Measurements from ENCODE around the gene APRT.
A peak's percentile ranks its signal among the peaks of the same experiment; 100 is the strongest.

APRT gene

DNA sequence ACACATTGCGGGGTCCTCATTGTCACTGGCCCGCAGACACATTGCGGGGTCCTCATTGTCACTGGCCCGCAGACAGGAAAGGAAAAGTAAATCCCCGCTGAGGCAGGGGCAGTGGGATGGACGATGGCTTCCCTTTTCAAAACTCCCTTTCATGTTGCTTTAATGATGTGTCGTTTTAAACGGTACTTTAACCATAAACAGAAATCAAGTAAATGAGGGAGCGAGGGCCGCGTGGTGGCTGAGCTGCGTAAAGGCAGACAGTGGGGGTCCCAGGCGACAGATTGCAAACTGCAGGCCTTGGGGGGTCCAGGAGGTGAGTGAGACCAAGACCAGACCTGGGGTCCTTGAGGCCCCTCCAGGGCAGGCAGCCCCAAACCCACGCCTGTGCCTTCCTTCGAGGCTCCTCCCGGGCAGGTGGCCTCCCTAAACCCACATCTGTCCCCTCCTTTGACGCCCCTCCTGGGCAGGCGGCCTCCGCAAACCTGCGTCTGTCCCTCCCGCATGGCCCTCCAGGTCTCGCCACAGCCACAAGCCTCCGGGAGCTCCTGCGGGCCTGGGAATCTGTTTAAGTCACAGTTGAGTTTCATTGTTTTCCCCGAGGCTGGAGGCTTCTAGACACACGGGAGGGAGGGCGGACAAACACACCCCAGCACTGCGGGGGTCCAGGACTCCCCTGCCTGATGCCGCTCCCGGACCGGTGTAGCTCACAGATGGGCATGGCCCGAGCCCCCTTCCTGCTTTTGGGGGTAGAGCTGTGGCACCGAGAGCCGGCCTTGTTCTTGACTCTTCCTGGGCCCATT is 34.1 kb downstream of the APRT start:
- no peak for TF ChIP-seq ZBTB7A (IDR thresholded peaks at IDR 0.05; ENCODE audit: low read depth)
- no peak for TF ChIP-seq TEAD4 (IDR thresholded peaks at IDR 0.05)
- TF ChIP-seq EP300 (IDR thresholded peaks at IDR 0.05; ENCODE audit: borderline replicate concordance) = no peak
- no peak for TF ChIP-seq YY1 (IDR thresholded peaks at IDR 0.05; ENCODE audit: low read depth)

DNA sequence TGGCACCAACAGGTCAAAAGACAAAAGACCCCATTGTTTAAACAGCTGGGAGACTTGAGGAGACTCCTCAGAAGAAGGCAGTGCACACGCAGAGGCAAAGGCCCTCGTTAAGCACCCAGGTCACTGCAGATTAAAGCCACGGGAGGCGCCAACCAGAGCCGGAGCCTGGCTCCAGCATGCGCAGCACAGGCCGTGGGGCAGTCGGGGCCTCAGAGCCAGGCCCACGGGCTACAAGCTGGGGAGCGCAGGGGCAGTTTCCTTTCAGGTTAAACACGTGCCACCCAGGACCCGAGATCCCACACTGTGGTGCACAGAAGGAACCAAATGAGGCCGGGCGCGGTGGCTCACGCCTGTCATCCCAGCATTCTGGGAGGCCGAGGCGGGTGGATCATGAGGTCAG is 35.9 kb downstream of the APRT start:
- TF ChIP-seq EP300 (IDR thresholded peaks at IDR 0.05; ENCODE audit: borderline replicate concordance) = no peak
- no peak for TF ChIP-seq CREB1 (IDR thresholded peaks at IDR 0.05; ENCODE audit: low read depth)
- no peak for TF ChIP-seq TCF12 (IDR thresholded peaks at IDR 0.05; ENCODE audit: low read depth)

DNA sequence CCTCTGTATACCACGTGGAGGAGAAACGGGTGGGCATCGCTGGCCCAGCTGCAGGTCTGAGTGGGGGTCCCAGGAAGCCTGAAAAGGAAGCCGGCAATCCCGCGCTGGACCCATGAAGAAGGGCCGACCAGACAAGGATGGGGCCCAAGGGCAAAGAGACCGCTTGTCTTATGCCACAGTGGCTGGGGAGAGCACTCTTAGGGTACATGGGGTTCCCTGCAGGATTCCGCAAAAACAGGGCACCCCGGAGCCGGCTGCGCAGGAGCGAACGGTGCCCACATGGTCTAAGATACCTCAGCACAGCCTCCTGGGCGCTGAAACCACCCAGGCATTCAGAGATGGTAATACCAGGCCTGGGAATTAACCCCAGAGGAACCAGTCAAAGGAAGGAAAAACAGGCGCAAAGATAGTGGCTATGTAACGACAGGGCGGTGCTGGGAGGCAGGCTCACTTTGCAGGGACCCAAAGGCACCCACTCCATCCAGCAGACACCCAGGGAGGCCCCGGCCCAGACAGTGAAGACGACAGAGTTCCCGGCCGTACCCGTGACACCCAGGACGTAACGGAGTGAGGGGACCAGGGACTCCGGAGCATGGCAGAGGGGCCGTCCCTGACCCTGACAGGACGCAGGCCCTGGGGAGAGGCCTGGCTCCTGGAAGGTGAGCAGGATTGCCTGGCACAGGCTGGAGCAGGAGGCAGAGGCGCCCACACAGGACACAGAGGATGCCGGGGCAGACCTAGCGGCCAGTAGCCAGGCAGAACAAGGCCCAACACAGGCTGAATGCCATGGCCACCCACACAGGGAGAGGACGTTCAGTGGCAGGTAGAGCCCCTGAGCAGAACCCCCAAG is 37.0 kb downstream of the APRT start:
- TF ChIP-seq FOXM1 (IDR thresholded peaks at IDR 0.05; ENCODE audit: borderline replicate concordance, low read depth) = no peak
- TF ChIP-seq YY1 (IDR thresholded peaks at IDR 0.05; ENCODE audit: low read depth) = no peak
- TF ChIP-seq CREB1 (IDR thresholded peaks at IDR 0.05; ENCODE audit: low read depth) = no peak
- TF ChIP-seq EGR1 (IDR thresholded peaks at IDR 0.05) = no peak
- TF ChIP-seq TEAD4 (IDR thresholded peaks at IDR 0.05) = no peak
- TF ChIP-seq CEBPB (IDR thresholded peaks at IDR 0.05) = no peak
- no peak for TF ChIP-seq NFIC (IDR thresholded peaks at IDR 0.05)
- TF ChIP-seq EP300 (IDR thresholded peaks at IDR 0.05; ENCODE audit: borderline replicate concordance) = no peak
- TF ChIP-seq, protein P1, sequence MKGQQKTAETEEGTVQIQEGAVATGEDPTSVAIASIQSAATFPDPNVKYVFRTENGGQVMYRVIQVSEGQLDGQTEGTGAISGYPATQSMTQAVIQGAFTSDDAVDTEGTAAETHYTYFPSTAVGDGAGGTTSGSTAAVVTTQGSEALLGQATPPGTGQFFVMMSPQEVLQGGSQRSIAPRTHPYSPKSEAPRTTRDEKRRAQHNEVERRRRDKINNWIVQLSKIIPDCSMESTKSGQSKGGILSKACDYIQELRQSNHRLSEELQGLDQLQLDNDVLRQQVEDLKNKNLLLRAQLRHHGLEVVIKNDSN (IDR thresholded peaks at IDR 0.05) = no peak

DNA sequence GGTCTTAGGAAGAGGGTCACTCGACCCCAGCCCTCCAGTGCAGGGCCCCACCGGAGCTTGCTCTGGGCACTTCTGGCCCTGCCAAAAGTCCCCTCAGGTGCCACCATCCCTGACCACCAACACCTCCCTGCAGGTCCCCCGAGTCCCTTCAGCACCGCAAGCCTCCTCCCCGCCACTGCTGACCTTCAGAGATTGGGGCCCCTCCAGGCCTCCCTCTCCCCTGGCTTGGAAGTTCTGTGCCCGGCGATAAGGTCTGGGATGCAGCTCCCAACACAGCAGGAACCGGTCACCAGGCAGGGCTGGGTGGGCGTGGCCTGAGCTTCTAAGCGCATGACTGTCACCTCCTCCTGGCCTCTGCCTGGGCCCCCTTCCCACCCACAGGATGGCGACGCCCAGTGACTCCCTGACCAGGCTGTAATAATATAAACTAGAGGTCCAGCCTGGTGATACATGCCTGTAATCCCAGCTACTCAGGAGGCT is 37.9 kb downstream of the APRT start:
- TF ChIP-seq, protein P2, sequence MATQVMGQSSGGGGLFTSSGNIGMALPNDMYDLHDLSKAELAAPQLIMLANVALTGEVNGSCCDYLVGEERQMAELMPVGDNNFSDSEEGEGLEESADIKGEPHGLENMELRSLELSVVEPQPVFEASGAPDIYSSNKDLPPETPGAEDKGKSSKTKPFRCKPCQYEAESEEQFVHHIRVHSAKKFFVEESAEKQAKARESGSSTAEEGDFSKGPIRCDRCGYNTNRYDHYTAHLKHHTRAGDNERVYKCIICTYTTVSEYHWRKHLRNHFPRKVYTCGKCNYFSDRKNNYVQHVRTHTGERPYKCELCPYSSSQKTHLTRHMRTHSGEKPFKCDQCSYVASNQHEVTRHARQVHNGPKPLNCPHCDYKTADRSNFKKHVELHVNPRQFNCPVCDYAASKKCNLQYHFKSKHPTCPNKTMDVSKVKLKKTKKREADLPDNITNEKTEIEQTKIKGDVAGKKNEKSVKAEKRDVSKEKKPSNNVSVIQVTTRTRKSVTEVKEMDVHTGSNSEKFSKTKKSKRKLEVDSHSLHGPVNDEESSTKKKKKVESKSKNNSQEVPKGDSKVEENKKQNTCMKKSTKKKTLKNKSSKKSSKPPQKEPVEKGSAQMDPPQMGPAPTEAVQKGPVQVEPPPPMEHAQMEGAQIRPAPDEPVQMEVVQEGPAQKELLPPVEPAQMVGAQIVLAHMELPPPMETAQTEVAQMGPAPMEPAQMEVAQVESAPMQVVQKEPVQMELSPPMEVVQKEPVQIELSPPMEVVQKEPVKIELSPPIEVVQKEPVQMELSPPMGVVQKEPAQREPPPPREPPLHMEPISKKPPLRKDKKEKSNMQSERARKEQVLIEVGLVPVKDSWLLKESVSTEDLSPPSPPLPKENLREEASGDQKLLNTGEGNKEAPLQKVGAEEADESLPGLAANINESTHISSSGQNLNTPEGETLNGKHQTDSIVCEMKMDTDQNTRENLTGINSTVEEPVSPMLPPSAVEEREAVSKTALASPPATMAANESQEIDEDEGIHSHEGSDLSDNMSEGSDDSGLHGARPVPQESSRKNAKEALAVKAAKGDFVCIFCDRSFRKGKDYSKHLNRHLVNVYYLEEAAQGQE (IDR thresholded peaks at IDR 0.05; ENCODE audit: low read depth) = no peak
- no peak for TF ChIP-seq CREB1 (IDR thresholded peaks at IDR 0.05; ENCODE audit: low read depth)
- no peak for TF ChIP-seq EGR1 (IDR thresholded peaks at IDR 0.05)
- TF ChIP-seq, protein P1 (IDR thresholded peaks at IDR 0.05) = no peak
- no peak for TF ChIP-seq ZBTB7A (IDR thresholded peaks at IDR 0.05; ENCODE audit: low read depth)
- TF ChIP-seq, protein P3, sequence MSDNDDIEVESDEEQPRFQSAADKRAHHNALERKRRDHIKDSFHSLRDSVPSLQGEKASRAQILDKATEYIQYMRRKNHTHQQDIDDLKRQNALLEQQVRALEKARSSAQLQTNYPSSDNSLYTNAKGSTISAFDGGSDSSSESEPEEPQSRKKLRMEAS (IDR thresholded peaks at IDR 0.05) = no peak
- TF ChIP-seq YY1 (IDR thresholded peaks at IDR 0.05; ENCODE audit: low read depth) = no peak
- TF ChIP-seq TAF1 (IDR thresholded peaks at IDR 0.05; ENCODE audit: low read depth) = no peak
- no peak for TF ChIP-seq TEAD4 (IDR thresholded peaks at IDR 0.05)
- no peak for TF ChIP-seq NFIC (IDR thresholded peaks at IDR 0.05)
- TF ChIP-seq RAD21 (IDR thresholded peaks at IDR 0.05; ENCODE audit: low read depth) = no peak
- TF ChIP-seq FOXM1 (IDR thresholded peaks at IDR 0.05; ENCODE audit: borderline replicate concordance, low read depth) = no peak
- TF ChIP-seq TCF12 (IDR thresholded peaks at IDR 0.05; ENCODE audit: low read depth) = no peak
- no peak for TF ChIP-seq CEBPB (IDR thresholded peaks at IDR 0.05)
- TF ChIP-seq EP300 (IDR thresholded peaks at IDR 0.05; ENCODE audit: borderline replicate concordance) = no peak

DNA sequence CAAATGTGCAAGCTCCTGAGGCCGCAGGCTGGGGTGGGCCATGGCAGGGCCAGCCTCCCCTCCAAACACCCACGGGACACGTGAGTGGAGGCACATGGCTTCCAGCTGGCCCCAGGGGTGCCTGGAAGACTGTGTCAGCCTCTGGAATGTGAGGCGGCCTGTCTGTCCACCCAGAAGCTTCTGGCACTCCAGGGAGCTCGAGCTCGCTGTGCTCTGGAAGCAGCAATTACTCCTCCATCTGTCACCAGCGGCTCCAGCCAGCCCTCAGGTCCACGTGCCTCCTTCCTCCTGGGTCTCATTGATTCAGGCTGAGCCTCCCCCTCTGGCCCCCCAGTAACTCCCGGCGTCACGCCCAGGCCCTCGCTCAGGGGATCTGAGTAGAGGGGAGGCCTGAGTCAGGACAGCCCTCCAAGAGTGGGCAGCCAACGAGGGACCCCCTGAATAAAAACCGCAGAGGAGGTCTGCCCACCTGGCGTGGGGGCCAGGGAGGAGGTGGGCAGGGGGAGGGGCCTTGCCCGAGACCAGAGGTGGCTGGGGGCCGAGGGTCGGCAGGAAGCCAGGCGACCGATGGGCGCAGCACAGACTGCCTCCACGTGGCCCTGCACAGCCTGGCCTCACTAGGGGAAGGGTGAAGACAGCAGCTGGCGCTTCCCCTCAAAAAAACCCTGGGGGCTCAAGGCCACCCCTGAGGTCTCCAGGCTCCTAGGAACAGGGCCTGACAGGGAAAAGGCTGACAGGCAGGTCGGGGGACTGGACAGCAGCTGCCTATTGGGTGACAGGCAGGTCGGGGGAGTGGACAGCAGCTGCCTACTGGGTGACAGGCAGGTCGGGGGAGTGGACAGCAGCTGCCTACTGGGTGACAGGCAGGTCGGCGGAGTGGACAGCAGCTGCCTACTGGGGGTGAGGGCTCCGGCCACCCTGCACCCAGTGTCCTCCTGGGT is 38.6 kb downstream of the APRT start:
- TF ChIP-seq, protein P1 (IDR thresholded peaks at IDR 0.05) = peak; percentile 79
- peak; percentile 91 for TF ChIP-seq TCF12 (IDR thresholded peaks at IDR 0.05; ENCODE audit: low read depth)
- TF ChIP-seq, protein P3 (IDR thresholded peaks at IDR 0.05) = peak; percentile 92
- peak; percentile 68; the same call in 1 of the 2 replicates for TF ChIP-seq YY1 (IDR thresholded peaks at IDR 0.05; ENCODE audit: low read depth)
- TF ChIP-seq FOXM1 (IDR thresholded peaks at IDR 0.05; ENCODE audit: borderline replicate concordance, low read depth) = 0 out of 2 replicates have a peak, but pooled peaks have one; percentile 13
- peak; percentile 93 for TF ChIP-seq TEAD4 (IDR thresholded peaks at IDR 0.05)
- no peak for TF ChIP-seq CREB1 (IDR thresholded peaks at IDR 0.05; ENCODE audit: low read depth)
- no peak for TF ChIP-seq TAF1 (IDR thresholded peaks at IDR 0.05; ENCODE audit: low read depth)
- peak; percentile 77; the same call in 1 of the 2 replicates for TF ChIP-seq EP300 (IDR thresholded peaks at IDR 0.05; ENCODE audit: borderline replicate concordance)
- peak; percentile 40 for TF ChIP-seq EGR1 (IDR thresholded peaks at IDR 0.05)
- TF ChIP-seq, protein P2 (IDR thresholded peaks at IDR 0.05; ENCODE audit: low read depth) = no peak
- peak; percentile 83 for TF ChIP-seq NFIC (IDR thresholded peaks at IDR 0.05)
- no peak for TF ChIP-seq CEBPB (IDR thresholded peaks at IDR 0.05)
- peak; percentile 91 for TF ChIP-seq ZBTB7A (IDR thresholded peaks at IDR 0.05; ENCODE audit: low read depth)
- no peak for TF ChIP-seq RAD21 (IDR thresholded peaks at IDR 0.05; ENCODE audit: low read depth)

All from Ishikawa (cell line).